Duodenal mucosa (tissue), 2 donors: ENCODE data around the gene TAX1BP1.

ENCODE experiments used
- H3K27ac ChIP-seq: one replicate; pipeline ENCODE4 v1.7.0; 2013; ENCODE audit warnings: low read depth, low read length
- H3K27me3 ChIP-seq, 2 donors: one replicate each; pipeline ENCODE4 v1.7.0; 2013; ENCODE audit warnings: low read length in 2 of 2, control low read depth in 1 of 2; ENCODE audit not compliant: insufficient read depth in 2 of 2, control insufficient read depth in 1 of 2
- H3K36me3 ChIP-seq, 2 donors: one replicate each; pipeline ENCODE4 v1.7.0; 2013; ENCODE audit warnings: low read length in 2 of 2, control low read depth in 1 of 2; ENCODE audit not compliant: insufficient read depth in 2 of 2, control insufficient read depth in 1 of 2
- H3K4me1 ChIP-seq, 2 donors: one replicate each; pipeline ENCODE4 v1.7.0; 2013; ENCODE audit warnings: low read length in 2 of 2, control low read depth in 1 of 2; ENCODE audit not compliant: insufficient read depth in 2 of 2, control insufficient read depth in 1 of 2
- H3K4me3 ChIP-seq, 2 donors: one replicate each; pipeline ENCODE4 v1.7.0; 2013; ENCODE audit warnings: low read length in 2 of 2, low read depth in 1 of 2
- H3K9ac ChIP-seq, 2 donors: one replicate each; pipeline ENCODE4 v1.7.0; 2013; ENCODE audit warnings: low read length in 2 of 2, low read depth in 1 of 2
- H3K9me3 ChIP-seq, 2 donors: one replicate each; pipeline ENCODE4 v1.7.0; 2013; ENCODE audit warnings: low read length in 2 of 2, control low read depth in 1 of 2; ENCODE audit not compliant: control insufficient read depth in 1 of 2

The TAX1BP1 gene

DNA sequence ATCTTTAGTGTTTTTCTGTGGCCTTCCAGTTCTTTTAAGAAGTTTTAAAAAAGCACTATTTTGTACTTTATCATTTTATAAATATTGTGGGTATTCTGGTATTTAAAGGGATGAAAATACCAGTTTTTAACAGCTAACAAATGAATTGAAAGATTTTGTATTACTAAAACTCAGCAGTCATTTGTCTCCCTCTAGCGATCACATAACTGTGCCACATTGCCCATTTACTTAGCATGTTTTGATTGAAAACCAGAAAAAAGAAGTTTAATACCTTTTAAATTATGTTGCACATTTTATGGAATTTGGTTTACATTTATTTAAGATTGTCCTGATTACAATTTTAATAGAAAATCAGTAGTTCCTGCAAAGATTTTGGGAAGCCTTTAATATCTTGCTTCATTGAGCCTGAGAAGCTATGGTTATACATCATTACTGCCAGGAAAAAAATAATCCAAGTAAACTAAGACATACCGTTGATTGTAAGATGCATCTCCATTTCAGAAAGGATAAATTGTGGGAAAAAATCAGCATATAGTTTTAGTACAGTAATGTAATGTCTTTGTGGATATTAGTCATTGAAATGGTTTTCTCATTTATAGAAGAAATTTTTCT, 34.9 kb downstream of the TAX1BP1 start:
- Histone ChIP-seq H3K9ac (no peak overlapping the region), H3K27ac (no peak overlapping the region), H3K36me3 (peaks cover 2 to 17% of the 10 kb centered on the region in 2 donors), H3K27me3 (no peaks in the 10 kb centered on the region), H3K9me3 (no peaks in the 10 kb centered on the region), H3K4me3 (no peak overlapping the region), H3K4me1 (no peaks in the 10 kb centered on the region)

DNA sequence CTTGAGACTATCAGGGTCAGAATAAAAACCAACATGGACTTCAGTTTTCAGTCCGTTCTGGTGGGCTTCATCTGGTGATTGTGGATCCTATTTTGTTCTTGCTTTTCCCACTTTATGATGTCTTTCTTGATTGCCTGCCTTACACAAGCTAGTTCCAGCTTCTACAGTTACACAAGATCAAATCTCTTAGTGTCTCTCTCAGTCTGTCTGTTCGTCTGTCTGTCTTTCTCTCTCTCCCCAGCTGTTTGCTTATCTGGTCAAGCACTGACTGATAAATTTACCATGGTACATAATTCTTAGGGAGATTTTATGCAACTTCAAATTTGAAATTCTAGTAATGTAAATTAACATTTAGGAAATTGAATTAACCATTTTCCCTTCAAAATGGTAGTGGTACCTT, 35.8 kb downstream of the TAX1BP1 start:
- Histone ChIP-seq H3K9me3 (no peaks in the 10 kb centered on the region), H3K27ac (no peak overlapping the region), H3K4me1 (no peaks in the 10 kb centered on the region), H3K4me3 (no peak overlapping the region), H3K9ac (no peak overlapping the region), H3K36me3 (peaks cover 2 to 11% of the 10 kb centered on the region in 2 donors), H3K27me3 (no peaks in the 10 kb centered on the region)

DNA sequence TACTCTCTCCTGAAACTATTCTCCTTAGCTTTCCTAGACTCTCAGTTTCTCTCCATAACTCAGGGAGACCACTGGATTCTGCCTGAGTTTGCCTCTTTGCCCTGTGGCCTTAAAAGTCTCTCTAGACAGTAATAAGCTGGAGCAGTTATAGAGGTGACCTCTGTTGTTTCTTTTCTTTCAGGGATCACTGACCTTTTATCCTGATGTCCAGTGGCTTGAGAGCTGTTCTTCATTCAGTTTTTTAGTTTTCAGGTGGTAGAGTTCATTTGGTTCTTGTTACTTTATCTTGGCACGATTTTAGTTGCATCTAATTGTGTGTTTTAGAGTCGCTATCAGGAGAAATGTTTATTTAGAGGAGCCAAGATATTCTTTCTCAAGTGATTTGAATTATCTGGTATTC, 37.7 kb downstream of the TAX1BP1 start:
- no peaks in the 10 kb centered on the region for H3K9me3 ChIP-seq
- no peak overlapping the region for H3K27ac ChIP-seq
- no peaks in the 10 kb centered on the region for H3K4me1 ChIP-seq
- peaks cover 2 to 11% of the 10 kb centered on the region in 2 donors for H3K36me3 ChIP-seq
- no peaks in the 10 kb centered on the region for H3K27me3 ChIP-seq
- H3K4me3 ChIP-seq, result no peak overlapping the region
- H3K9ac ChIP-seq, result no peak overlapping the region

DNA sequence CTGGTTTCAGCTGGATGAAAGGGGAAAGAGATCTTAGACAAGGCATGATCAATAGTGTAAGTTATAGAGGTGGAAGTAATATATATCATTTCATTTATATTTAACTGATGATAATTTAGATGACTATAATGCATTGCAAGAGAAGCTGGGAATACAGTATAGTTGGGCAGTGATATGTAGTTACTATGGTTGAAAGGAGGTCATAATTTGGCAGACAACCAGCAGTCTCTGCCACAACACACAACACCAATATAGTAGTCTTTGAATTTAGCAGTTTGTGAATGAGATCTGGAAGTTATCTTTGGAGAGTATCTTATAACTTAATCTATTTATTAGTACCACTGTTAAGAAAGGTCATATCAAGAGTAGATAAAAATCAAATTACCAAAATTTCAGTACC, 39.9 kb downstream of the TAX1BP1 start:
- H3K4me1 ChIP-seq, result no peaks in the 10 kb centered on the region
- H3K27me3 ChIP-seq, result no peaks in the 10 kb centered on the region
- no peaks in the 10 kb centered on the region for H3K9me3 ChIP-seq
- no peak overlapping the region for H3K4me3 ChIP-seq
- no peak overlapping the region for H3K27ac ChIP-seq
- no peak overlapping the region for H3K9ac ChIP-seq
- H3K36me3 ChIP-seq, result peaks cover 0 to 6% of the 10 kb centered on the region in 2 donors

DNA sequence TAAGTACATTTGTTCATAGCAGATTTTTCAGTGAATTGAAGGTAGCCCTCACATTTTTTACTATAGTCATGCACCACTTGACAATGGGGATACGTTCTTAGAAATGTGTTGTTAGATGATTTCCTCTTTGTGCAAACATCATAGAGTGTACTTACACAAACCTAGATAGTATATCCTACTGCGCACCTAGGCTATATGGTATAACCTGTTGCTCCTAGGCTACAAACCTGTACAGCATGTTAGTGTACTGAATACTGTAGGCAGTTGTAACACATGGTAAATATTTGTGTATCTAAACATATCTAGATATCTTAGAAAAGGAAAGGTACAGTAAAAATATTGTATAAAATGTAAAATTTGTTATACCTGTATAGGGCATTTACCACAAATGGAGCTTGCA, 41.2 kb downstream of the TAX1BP1 start:
- no peak overlapping the region for H3K4me3 ChIP-seq
- no peaks in the 10 kb centered on the region for H3K9me3 ChIP-seq
- H3K27ac ChIP-seq, result no peak overlapping the region
- H3K9ac ChIP-seq, result no peak overlapping the region
- no peaks in the 10 kb centered on the region for H3K4me1 ChIP-seq
- H3K27me3 ChIP-seq, result no peaks in the 10 kb centered on the region
- peaks cover 6 to 7% of the 10 kb centered on the region in 2 donors for H3K36me3 ChIP-seq

DNA sequence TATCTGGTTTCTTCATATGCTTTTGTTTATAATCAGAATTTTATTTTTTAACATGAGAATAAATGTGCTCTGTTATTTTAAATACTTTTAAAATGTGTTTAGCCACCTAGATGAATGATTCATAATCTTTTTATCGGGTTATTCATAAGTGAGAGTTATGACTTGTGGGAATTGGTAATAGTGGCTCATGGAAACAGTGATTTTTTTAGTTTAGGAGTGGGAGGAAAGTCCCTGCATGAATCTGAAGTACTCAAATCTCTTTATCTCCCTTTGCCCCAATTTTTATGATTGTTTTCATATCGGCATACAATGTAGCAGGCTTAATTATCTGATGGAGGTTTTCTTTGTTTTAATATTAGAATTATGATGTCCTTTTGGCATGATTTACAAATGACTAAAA, 42.9 kb downstream of the TAX1BP1 start:
- no peak overlapping the region for H3K9ac ChIP-seq
- H3K4me1 ChIP-seq, result no peaks in the 10 kb centered on the region
- no peaks in the 10 kb centered on the region for H3K27me3 ChIP-seq
- H3K9me3 ChIP-seq, result no peaks in the 10 kb centered on the region
- H3K4me3 ChIP-seq, result no peak overlapping the region
- H3K36me3 ChIP-seq, result peaks cover 12 to 22% of the 10 kb centered on the region in 2 donors
- no peak overlapping the region for H3K27ac ChIP-seq

DNA sequence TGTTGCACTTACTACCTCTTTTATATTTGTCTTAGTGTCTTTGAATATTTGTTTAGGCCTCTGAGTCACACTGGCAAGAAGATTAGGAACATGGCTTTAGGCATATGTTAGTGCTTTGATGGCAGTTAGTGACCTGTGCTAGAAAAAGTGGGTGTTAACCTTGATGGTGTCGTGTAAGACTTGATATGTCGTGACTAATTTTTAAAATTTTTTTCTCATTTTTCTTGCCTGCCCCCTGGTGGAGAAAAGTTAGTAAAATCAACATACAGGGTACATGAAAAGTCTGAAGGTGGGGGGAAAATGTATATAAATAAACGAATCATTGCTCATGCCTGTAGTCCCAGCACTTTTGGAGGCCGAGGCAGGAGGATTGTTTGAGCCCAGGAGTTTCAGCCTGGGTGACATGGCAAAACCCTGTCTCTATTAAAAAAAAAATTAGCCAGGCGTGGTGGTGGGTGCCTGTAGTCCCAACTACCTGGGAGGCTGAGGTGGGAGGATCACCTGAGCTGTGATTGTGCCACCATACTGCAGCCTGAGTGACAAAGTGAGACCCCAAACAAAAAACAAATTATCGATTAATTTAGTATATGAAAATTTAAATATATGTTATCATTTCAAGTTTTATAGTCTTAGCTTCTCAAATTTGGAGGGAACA, 44.6 kb downstream of the TAX1BP1 start:
- peaks cover 19 to 33% of the 10 kb centered on the region in 2 donors for H3K36me3 ChIP-seq
- no peak overlapping the region for H3K9ac ChIP-seq
- no peak overlapping the region for H3K27ac ChIP-seq
- no peaks in the 10 kb centered on the region for H3K4me1 ChIP-seq
- H3K4me3 ChIP-seq, result no peak overlapping the region
- no peaks in the 10 kb centered on the region for H3K9me3 ChIP-seq
- H3K27me3 ChIP-seq, result no peaks in the 10 kb centered on the region

DNA sequence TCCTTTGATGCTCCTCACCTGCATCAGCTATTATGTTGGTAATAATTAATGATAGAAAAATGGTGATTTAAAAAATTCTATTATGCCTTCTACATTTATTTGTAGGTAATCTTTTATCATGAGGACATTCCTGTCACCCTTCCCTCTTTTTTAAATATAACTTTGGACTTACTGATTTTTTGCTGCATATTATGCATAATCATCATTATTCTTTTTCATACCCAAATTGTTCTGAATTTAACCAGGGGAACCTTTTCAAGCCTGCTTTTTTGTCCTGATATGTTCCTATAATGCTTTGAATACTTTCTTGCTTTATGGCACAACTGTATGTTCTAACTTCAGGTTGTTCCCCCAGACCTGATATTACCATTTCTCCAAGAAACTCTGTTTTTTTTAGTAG, 48.5 kb downstream of the TAX1BP1 start:
- Histone ChIP-seq H3K4me1 (no peaks in the 10 kb centered on the region), H3K9me3 (no peaks in the 10 kb centered on the region), H3K36me3 (peaks cover 21 to 50% of the 10 kb centered on the region in 2 donors), H3K4me3 (no peak overlapping the region), H3K9ac (no peak overlapping the region), H3K27ac (no peak overlapping the region), H3K27me3 (no peaks in the 10 kb centered on the region)

DNA sequence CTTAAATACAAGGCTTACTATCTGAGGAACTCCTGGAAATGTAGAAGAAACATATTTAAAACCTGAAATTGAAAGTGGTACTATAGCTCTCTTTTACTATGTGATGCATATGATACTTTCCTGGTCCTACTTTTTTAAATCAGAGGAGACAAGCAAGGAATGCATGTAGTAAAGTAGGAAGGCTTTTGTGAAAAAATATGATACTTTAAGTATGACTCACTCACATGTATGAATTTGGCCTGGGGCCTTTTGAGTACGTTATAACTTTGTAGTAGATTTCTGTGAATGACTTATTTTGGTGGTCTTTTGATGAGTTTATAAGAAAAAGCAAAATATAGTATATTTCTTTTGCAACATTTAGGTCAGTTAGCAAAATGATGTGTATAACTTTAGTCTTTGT, 53.8 kb downstream of the TAX1BP1 start:
- no peaks in the 10 kb centered on the region for H3K9me3 ChIP-seq
- no peak overlapping the region for H3K27ac ChIP-seq
- no peaks in the 10 kb centered on the region for H3K4me1 ChIP-seq
- no peak overlapping the region for H3K9ac ChIP-seq
- no peak overlapping the region for H3K4me3 ChIP-seq
- no peaks in the 10 kb centered on the region for H3K27me3 ChIP-seq
- peaks cover 14 to 41% of the 10 kb centered on the region in 2 donors for H3K36me3 ChIP-seq

DNA sequence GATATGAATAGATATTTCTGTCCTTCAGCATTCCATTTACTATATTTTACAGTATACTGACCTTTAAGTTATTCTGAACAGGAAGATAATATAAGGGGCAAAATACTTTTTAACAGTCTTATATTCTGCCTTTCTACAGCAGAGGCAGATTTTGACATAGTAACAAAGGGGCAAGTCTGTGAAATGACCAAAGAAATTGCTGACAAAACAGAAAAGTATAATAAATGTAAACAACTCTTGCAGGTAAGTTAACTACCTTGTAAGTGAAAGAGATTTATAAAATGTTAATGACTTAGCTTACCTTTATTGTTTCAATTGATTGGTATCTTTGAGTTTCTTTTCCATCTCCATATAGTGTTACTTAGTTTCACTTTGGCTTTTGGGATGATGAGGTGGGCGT, 56.0 kb downstream of the TAX1BP1 start:
- Histone ChIP-seq H3K27ac (no peak overlapping the region), H3K4me1 (no peaks in the 10 kb centered on the region), H3K9me3 (no peaks in the 10 kb centered on the region), H3K9ac (no peak overlapping the region), H3K36me3 (peaks cover 13 to 40% of the 10 kb centered on the region in 2 donors), H3K27me3 (no peaks in the 10 kb centered on the region), H3K4me3 (no peak overlapping the region)
